HG03442 (cell line): ENCODE data around the gene CCDC7.

Experiments
- ATAC-seq: cut with Tn5 transposase; IDR thresholded peaks from one replicate; pipeline ENCODE4 v1.9.1; 2021; ENCODE audit warnings: mild to moderate bottlenecking, moderate library complexity; ENCODE audit not compliant: unreplicated experiment

The CCDC7 gene

DNA sequence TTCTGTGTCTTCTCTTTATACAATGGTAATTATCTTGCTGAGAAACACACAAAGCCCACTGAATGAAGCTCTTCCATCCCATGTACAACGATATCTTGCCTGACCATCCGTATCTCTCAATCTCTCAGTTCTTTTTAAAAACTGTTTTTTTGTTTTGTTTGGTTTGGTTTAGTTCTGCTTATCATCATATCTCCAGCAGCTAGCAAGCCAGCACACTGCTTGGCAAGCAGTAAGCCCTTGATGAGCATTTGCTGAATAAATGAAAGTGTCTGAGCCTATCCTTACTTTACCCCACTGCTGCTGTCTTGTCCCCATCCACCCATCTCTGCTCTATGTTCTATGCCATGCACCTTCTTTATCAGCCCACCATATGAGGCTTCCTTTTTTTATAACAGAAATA, 477.9 kb downstream of the CCDC7 start:
- no peak for ATAC-seq
